Panc1 (cell line): Measurements from ENCODE around the gene MGA. TPM values are rescaled to one million over a fixed set of nuclear protein-coding genes. Genes with fewer than 3 reads are reported as not detected.
A peak's percentile ranks its signal among the peaks of the same experiment; 100 is the strongest.

Source experiments
- ATAC-seq: fragments of 200-7000 bp; cut with Tn5 transposase; 2 replicates; pipeline ENCODE4 v1.9.1; 2020; ENCODE audit warnings: mild to moderate bottlenecking, moderate library complexity
- BruUV-seq: library from RNA; stranded (reverse); fragments of 400-500 nt; replicated peaks from 2 replicates; lab custom pipeline; 2021; lab: Mats Ljungman, UMichigan
- CTCF ChIA-PET: fragments of 300-600 bp; sonication (Branson Sonifier 250); formaldehyde crosslinking; loops from one replicate; lab custom pipeline; 2022; ENCODE audit warnings: antibody characterized with exemption; lab: Charles Lee
- POLR2A ChIA-PET: fragments of 300-600 bp; sonication (Branson Sonifier 250); formaldehyde crosslinking; loops from one replicate; lab custom pipeline; 2022; ENCODE audit warnings: antibody characterized with exemption; lab: Charles Lee
- DNase-seq: peaks from one replicate; pipeline ENCODE4 v3.0.0-alpha.2; 2010; ENCODE audit warnings: low read depth, low spot score
- H3K27ac ChIP-seq: 2 replicates; pipeline ENCODE4 v1.5.1; 2011; ENCODE audit warnings: mild to moderate bottlenecking, low read length, inconsistent platforms
- H3K27me3 ChIP-seq: fragments of 200-500 bp; sonication (Bioruptor generic); 2 replicates; pipeline ENCODE4 v1.6.0; 2014; ENCODE audit warnings: low read length, inconsistent platforms; ENCODE audit not compliant: control insufficient read depth, insufficient read depth
- H3K36me3 ChIP-seq: fragments of 200-500 bp; sonication (Bioruptor generic); 2 replicates; pipeline ENCODE4 v1.5.1; 2014; ENCODE audit warnings: inconsistent platforms, mild to moderate bottlenecking, low read length, moderate library complexity; ENCODE audit not compliant: control insufficient read depth, insufficient read depth
- H3K4me1 ChIP-seq: 2 replicates; pipeline ENCODE4 v1.5.1; 2011; ENCODE audit warnings: inconsistent platforms, mild to moderate bottlenecking, low read length, moderate library complexity; ENCODE audit not compliant: control insufficient read depth, insufficient read depth
- H3K4me3 ChIP-seq, 2 experiments: 2 replicates each; pipeline ENCODE4 v1.5.1; 2011 to 2012; ENCODE audit warnings: low read depth in 2 of 2, low read length in 2 of 2, mild to moderate bottlenecking in 2 of 2, inconsistent platforms in 1 of 2, moderate library complexity in 1 of 2
- H3K9me3 ChIP-seq: fragments of 200-500 bp; sonication (Bioruptor generic); 2 replicates; pipeline ENCODE4 v1.5.1; 2014; ENCODE audit warnings: low read depth, mild to moderate bottlenecking, inconsistent platforms, low read length, moderate library complexity; ENCODE audit not compliant: control insufficient read depth, insufficient read depth
- POLR2AphosphoS5 ChIP-seq: IDR thresholded peaks from 2 replicates; pipeline ENCODE4 v1.6.1; 2012; ENCODE audit warnings: mild to moderate bottlenecking, low read depth, low read length, moderate library complexity
- REST ChIP-seq, 2 experiments: IDR thresholded peaks; 2 replicates each; pipeline ENCODE4 v1.6.1; 2011 to 2012; ENCODE audit warnings: low read depth in 2 of 2, control low read depth in 1 of 2, low read length in 1 of 2, mild to moderate bottlenecking in 1 of 2, moderate library complexity in 1 of 2; ENCODE audit not compliant: insufficient read depth in 1 of 2
- SIN3A ChIP-seq: IDR thresholded peaks from 2 replicates; pipeline ENCODE4 v1.6.1; 2012; ENCODE audit warnings: low read depth, mild to moderate bottlenecking, low read length, moderate library complexity, borderline replicate concordance; ENCODE audit not compliant: insufficient read depth
- TCF7L2 ChIP-seq: IDR thresholded peaks from 2 replicates; pipeline ENCODE4 v1.6.1; 2011; ENCODE audit warnings: mild to moderate bottlenecking, low read depth, low read length, inconsistent platforms
- in situ Hi-C: cut with HindIII; loops from 2 replicates; pipeline ENCODE4 v1.10.0; 2016; ENCODE audit warnings: low sequenced_read_pairs, low pct_unique_long_range_greater_than_20kb
- intact Hi-C: fragments of 100-400 bp; cut with micrococcal nuclease; formaldehyde crosslinking; loops from one replicate; pipeline ENCODE4 v1.10.0; 2022; ENCODE audit not compliant: unreplicated experiment
- total RNA-seq: library from RNA; stranded (reverse); gene quantifications from one replicate; pipeline ENCODE4 v1.2.1, GENCODE V29; 2021; ENCODE audit not compliant: unreplicated experiment
- TF ChIP-seq, protein P1 (sequence below): fragments of 450-650 bp; IDR thresholded peaks from 2 replicates; pipeline ENCODE4 v1.5.1; 2017; ENCODE audit warnings: mild to moderate bottlenecking

Gene MGA
- total RNA-seq, 1 experiment from 2014 or later: 43.6 TPM

DNA sequence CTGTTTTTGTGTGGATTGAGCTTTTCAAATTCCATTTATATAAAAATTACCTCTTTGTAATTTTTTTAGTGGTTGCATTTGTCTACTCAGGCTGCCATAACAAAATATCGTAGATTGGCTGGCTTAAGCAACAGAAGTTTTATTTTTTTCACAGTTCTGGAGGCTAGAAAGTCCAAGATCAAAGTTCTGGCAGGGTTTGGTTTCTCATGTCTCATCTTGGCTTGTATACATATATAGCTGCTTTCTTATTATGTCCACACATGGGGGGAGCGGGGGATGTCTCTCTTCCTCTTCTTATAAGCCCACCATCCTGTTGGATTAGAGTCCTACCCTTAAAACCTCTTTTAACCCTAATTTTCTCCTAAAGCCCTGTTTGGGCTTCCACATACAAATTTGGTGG lies 28.5 kb downstream of the MGA start:
- no TSS peak for BruUV-seq
- DNase-seq (no peak), ATAC-seq (no peak)
- Histone ChIP-seq H3K27ac (no peak overlapping the region; the same call in 1 of the 2 replicates), H3K9me3 (no peaks in the 10 kb centered on the region), H3K4me1 (peaks cover 43% of the 10 kb centered on the region), H3K27me3 (no peaks in the 10 kb centered on the region), H3K36me3 (no peaks in the 10 kb centered on the region), H3K4me3 (no peak overlapping the region)
- ChIA-PET CTCF (no interaction called here), POLR2A (interaction anchor here (0.6 kb wide), 1 partner anchor 109 kb away, joined by 7 read pairs; no protein-coding TSS in a partner anchor)
- in situ Hi-C loops: no loop called here
- TF ChIP-seq TCF7L2 (no peak), REST (IDR thresholded peaks at IDR 0.05; ENCODE audit: insufficient read depth in 1 of 2, low read depth in 2 of 2, low read length in 1 of 2) (no peak), SIN3A (no peak), POLR2AphosphoS5 (no peak)
- TF ChIP-seq, protein P1, sequence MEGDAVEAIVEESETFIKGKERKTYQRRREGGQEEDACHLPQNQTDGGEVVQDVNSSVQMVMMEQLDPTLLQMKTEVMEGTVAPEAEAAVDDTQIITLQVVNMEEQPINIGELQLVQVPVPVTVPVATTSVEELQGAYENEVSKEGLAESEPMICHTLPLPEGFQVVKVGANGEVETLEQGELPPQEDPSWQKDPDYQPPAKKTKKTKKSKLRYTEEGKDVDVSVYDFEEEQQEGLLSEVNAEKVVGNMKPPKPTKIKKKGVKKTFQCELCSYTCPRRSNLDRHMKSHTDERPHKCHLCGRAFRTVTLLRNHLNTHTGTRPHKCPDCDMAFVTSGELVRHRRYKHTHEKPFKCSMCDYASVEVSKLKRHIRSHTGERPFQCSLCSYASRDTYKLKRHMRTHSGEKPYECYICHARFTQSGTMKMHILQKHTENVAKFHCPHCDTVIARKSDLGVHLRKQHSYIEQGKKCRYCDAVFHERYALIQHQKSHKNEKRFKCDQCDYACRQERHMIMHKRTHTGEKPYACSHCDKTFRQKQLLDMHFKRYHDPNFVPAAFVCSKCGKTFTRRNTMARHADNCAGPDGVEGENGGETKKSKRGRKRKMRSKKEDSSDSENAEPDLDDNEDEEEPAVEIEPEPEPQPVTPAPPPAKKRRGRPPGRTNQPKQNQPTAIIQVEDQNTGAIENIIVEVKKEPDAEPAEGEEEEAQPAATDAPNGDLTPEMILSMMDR: no peak
- intact Hi-C loops: no loop called here

GRCh38 chr15:41689083-41689482 lies 28.9 kb downstream of the MGA start:
- TF ChIP-seq REST (IDR thresholded peaks at IDR 0.05; ENCODE audit: insufficient read depth in 1 of 2, low read depth in 2 of 2, low read length in 1 of 2) (no peak), POLR2AphosphoS5 (no peak), TCF7L2 (no peak), SIN3A (no peak)
- TF ChIP-seq, protein P1: no peak
- H3K9me3 ChIP-seq: no peaks in the 10 kb centered on the region
- H3K27ac ChIP-seq: peak overlapping the region; percentile 46; the same call in 1 of the 2 replicates
- intact Hi-C loops (no loop called here), in situ Hi-C loops (no loop called here)
- H3K4me3 ChIP-seq: no peak overlapping the region
- DNase-seq (no peak), ATAC-seq (no peak)
- peaks cover 39% of the 10 kb centered on the region for H3K4me1 ChIP-seq
- CTCF ChIA-PET: interaction anchor here (0.6 kb wide), 1 partner anchor 15 kb away, joined by 6 read pairs; no protein-coding TSS in a partner anchor
- POLR2A ChIA-PET: interaction anchor here (0.6 to 0.7 kb wide), 2 partner anchors 50 to 110 kb away, joined by 5 to 7 read pairs; no protein-coding TSS in a partner anchor
- H3K27me3 ChIP-seq: no peaks in the 10 kb centered on the region
- no peaks in the 10 kb centered on the region for H3K36me3 ChIP-seq
- BruUV-seq: no TSS peak
